Gastroesophageal sphincter (tissue), 3 donors: Measurements from ENCODE around the gene PLS1.

Experiments
- CTCF ChIP-seq, 4 experiments: fragments of 200-600 bp in 2 of 4; fragments of 450-650 bp in 2 of 4; sonication (generic) in 1 of 4; IDR thresholded peaks; one replicate each; pipeline ENCODE4 v1.5.1; 2017 to 2019; ENCODE audit warnings: antibody characterized with exemption in 4 of 4, mild to moderate bottlenecking in 2 of 4, moderate library complexity in 2 of 4
- EP300 ChIP-seq: sonication (generic); formaldehyde crosslinking; IDR thresholded peaks from one replicate; pipeline ENCODE4 v1.6.1; 2017; ENCODE audit warnings: antibody characterized with exemption, mild to moderate bottlenecking
- POLR2A ChIP-seq, 2 donors: fragments of 450-650 bp; IDR thresholded peaks; one replicate each; pipeline ENCODE4 v1.6.1; 2017; ENCODE audit warnings: antibody characterized with exemption in 2 of 2, mild to moderate bottlenecking in 2 of 2, moderate library complexity in 1 of 2
- POLR2AphosphoS5 ChIP-seq: sonication (generic); formaldehyde crosslinking; IDR thresholded peaks from one replicate; pipeline ENCODE4 v1.6.1; 2017; ENCODE audit warnings: antibody characterized with exemption

DNA sequence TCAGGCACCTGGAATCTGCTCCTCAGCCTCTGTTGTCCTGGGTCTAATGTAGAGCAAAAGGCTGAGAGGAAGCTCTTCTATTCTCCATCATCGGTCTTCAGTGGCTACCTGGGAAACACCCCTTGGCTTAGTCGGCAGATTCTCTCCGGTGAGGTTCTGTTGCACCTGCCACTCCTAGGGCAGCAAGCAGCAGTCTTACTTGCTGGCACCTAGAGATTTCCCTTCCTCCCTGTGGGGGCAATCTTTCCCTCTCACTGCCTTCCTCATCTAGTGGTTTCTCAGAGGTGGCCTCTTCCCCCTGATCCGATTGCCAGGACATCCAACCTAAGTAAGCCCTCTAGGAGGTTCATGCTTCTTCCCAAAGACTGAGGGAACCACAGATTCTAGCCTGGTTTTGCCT lies 60.8 kb downstream of the PLS1 start:
- TF ChIP-seq POLR2A (IDR thresholded peaks at IDR 0.05) (no peak), CTCF (IDR thresholded peaks at IDR 0.05) (no peak), POLR2AphosphoS5 (no peak), EP300 (no peak)
